Calu3 (cell line): ENCODE results near the gene STIMATE. TPM values are rescaled to one million over a fixed set of nuclear protein-coding genes. Genes with fewer than 3 reads are reported as not detected.

Experiments used
- BruUV-seq: library from RNA; stranded (reverse); fragments of 400-500 nt; replicated peaks from 2 replicates; lab custom pipeline; 2021; lab: Mats Ljungman, UMichigan
- CTCF ChIA-PET: fragments of 300-600 bp; sonication (Branson Sonifier 250); formaldehyde crosslinking; loops from one replicate; lab custom pipeline; 2022; ENCODE audit warnings: antibody characterized with exemption; lab: Charles Lee
- DNase-seq: peaks from one replicate; pipeline ENCODE4 v3.0.0; 2022
- H3K27ac Mint-ChIP-seq: one replicate; pipeline ENCODE4 v1.8.0; 2022; ENCODE audit warnings: mixed read lengths; ENCODE audit not compliant: unreplicated experiment
- H3K27me3 Mint-ChIP-seq: one replicate; pipeline ENCODE4 v1.8.0; 2022; ENCODE audit warnings: mixed read lengths; ENCODE audit not compliant: unreplicated experiment
- H3K36me3 Mint-ChIP-seq: one replicate; pipeline ENCODE4 v1.8.0; 2022; ENCODE audit warnings: mild to moderate bottlenecking, moderate library complexity, mixed read lengths; ENCODE audit not compliant: insufficient read depth, unreplicated experiment
- H3K4me1 Mint-ChIP-seq: one replicate; pipeline ENCODE4 v1.8.0; 2022; ENCODE audit warnings: mild to moderate bottlenecking, low read depth, mixed read lengths; ENCODE audit not compliant: unreplicated experiment
- H3K4me3 Mint-ChIP-seq: one replicate; pipeline ENCODE4 v1.8.0; 2022; ENCODE audit warnings: mild to moderate bottlenecking, low read depth, moderate library complexity, mixed read lengths; ENCODE audit not compliant: unreplicated experiment
- H3K9me3 Mint-ChIP-seq: one replicate; pipeline ENCODE4 v1.8.0; 2022; ENCODE audit warnings: low read depth, mixed read lengths; ENCODE audit not compliant: unreplicated experiment
- intact Hi-C: fragments of 100-400 bp; cut with micrococcal nuclease; formaldehyde crosslinking; loops from one replicate; pipeline ENCODE4 v1.10.0; 2022; ENCODE audit not compliant: unreplicated experiment
- total RNA-seq: library from RNA; stranded (reverse); gene quantifications from 2 replicates; pipeline ENCODE4 v1.2.3, GENCODE V29; 2022
- TF ChIP-seq, protein P1 (sequence below): fragments of 200-600 bp; IDR thresholded peaks from one replicate; pipeline ENCODE4 v1.8.0; 2022; ENCODE audit warnings: antibody characterized with exemption; ENCODE audit not compliant: unreplicated experiment

The STIMATE gene
- total RNA-seq, 1 experiment from 2014 or later, result 11.7 TPM

DNA sequence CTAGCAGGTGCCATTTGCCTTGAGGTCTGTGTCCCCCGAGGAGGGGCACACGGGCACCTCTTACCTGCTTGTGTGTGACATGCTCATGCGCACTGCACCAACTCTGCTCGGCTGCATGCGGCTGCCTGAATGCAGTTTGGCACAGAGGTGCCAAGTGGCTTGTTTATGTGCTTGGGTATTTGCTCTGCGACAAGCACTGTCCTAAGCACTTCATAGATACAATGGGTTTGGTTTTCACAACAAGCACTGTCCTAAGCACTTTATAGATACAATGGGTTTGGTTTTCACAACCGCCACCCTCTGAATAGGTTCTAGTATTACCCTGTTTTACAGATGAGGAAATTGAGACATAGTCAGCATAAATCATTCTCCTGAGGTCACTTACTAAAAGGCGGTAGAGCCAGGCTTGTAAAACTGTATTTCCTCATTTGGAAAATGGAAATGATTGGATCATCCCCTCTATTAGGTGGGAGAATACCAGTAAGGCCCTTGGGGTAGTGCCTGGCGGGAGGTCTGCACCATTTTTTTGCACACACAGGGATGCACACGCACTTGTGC lies 67.4 kb downstream of the STIMATE start:
- DNase-seq, result no peak
- H3K27ac Mint-ChIP-seq, result no peak overlapping the region
- no TSS peak for BruUV-seq
- CTCF ChIA-PET, result no interaction called here
- no peak overlapping the region for H3K4me3 Mint-ChIP-seq
- peaks cover 27% of the 10 kb centered on the region for H3K4me1 Mint-ChIP-seq
- H3K27me3 Mint-ChIP-seq, result no peaks in the 10 kb centered on the region
- TF ChIP-seq, protein P1, sequence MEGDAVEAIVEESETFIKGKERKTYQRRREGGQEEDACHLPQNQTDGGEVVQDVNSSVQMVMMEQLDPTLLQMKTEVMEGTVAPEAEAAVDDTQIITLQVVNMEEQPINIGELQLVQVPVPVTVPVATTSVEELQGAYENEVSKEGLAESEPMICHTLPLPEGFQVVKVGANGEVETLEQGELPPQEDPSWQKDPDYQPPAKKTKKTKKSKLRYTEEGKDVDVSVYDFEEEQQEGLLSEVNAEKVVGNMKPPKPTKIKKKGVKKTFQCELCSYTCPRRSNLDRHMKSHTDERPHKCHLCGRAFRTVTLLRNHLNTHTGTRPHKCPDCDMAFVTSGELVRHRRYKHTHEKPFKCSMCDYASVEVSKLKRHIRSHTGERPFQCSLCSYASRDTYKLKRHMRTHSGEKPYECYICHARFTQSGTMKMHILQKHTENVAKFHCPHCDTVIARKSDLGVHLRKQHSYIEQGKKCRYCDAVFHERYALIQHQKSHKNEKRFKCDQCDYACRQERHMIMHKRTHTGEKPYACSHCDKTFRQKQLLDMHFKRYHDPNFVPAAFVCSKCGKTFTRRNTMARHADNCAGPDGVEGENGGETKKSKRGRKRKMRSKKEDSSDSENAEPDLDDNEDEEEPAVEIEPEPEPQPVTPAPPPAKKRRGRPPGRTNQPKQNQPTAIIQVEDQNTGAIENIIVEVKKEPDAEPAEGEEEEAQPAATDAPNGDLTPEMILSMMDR, result no peak
- intact Hi-C loops, result no loop called here
- H3K9me3 Mint-ChIP-seq, result no peaks in the 10 kb centered on the region
- no peaks in the 10 kb centered on the region for H3K36me3 Mint-ChIP-seq

DNA sequence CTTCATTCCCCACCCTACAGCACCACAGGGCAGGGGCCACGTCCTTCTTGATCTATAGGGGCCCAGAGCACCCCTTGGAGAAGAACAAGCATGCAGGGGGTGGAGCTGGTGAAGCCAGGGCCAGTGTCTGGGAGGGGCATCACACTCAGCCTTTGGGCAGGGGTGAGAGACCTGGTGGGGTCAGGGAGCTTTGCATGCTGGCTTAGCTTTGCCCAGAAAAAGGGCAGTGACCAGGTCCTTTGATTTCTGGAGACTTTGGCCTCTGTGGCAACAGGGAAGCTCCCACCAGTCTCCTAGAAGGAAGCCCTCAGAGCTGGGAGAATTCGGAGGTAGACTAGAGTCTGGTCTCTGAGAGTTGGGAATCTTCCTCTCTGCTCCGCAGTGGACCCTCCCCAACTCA lies 67.9 kb downstream of the STIMATE start:
- Mint-ChIP-seq H3K4me3 (no peak overlapping the region), H3K4me1 (peaks cover 27% of the 10 kb centered on the region), H3K27me3 (no peaks in the 10 kb centered on the region), H3K36me3 (no peaks in the 10 kb centered on the region), H3K9me3 (no peaks in the 10 kb centered on the region), H3K27ac (no peak overlapping the region)
- TF ChIP-seq, protein P1, result no peak
- CTCF ChIA-PET, result no interaction called here
- DNase-seq, result no peak
- no TSS peak for BruUV-seq
- intact Hi-C loops, result no loop called here

DNA sequence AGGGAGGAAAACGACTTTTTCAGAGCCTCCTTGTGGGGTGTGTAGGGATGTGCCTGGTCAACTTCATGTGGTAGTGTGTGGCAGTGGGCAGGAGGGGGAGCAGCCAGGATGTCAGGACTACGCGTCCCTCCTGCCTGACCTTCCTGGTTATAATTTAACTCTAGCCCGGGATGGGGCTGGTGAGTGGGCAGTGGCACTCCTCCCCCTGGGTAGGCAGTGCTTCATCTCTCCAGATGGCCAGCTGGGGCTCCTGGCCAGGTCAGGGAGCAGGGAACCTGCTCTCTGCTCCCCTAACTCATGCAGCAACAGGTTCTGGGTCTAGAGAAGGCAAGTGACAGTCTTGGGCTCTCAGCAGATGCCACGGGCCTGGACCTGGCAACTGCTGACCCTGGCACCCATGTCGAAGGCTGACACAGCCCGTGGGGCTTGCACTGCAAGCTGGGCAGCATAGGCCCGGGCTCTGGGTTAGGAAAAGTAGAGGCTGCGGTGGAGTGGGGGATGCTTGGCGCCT lies 69.4 kb downstream of the STIMATE start:
- TF ChIP-seq, protein P1, result no peak
- intact Hi-C loops, result loop anchor here (2.0 kb wide), 1 partner anchor 85 kb away; no protein-coding TSS in a partner anchor
- H3K27ac Mint-ChIP-seq, result peak overlapping the region; percentile 74
- H3K27me3 Mint-ChIP-seq, result no peaks in the 10 kb centered on the region
- H3K4me1 Mint-ChIP-seq, result peaks cover 27% of the 10 kb centered on the region
- H3K4me3 Mint-ChIP-seq, result no peak overlapping the region
- CTCF ChIA-PET, result interaction anchor here (0.6 to 1.1 kb wide), 2 partner anchors 9 to 174 kb away, joined by 3 to 4 read pairs; no protein-coding TSS in a partner anchor
- DNase-seq, result peak; percentile 65
- BruUV-seq, result no TSS peak
- H3K36me3 Mint-ChIP-seq, result no peaks in the 10 kb centered on the region
- H3K9me3 Mint-ChIP-seq, result no peaks in the 10 kb centered on the region

DNA sequence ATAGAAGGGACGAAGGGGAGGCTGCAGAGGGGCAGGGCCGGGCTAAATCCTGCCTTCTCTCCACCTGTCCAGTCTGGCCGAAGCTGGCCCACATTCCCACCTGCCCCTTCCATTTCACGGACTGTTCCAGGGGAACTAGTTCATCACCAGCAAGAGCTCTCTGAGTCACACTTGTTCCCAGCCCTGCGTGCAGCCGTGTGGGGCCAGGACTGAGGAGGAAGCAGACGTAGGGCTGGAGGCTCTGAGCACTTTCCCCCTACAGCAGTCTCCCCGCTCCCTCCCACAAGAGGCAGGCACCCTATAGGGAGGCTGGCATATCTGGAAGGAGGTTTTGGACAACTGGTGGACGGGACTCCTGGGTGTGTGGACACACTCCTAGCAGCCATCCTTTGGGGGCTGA lies 69.9 kb downstream of the STIMATE start:
- peak overlapping the region; percentile 74 for H3K27ac Mint-ChIP-seq
- H3K4me3 Mint-ChIP-seq, result no peak overlapping the region
- no peaks in the 10 kb centered on the region for H3K9me3 Mint-ChIP-seq
- TF ChIP-seq, protein P1, result no peak
- H3K36me3 Mint-ChIP-seq, result no peaks in the 10 kb centered on the region
- DNase-seq, result peak; percentile 47
- no peaks in the 10 kb centered on the region for H3K27me3 Mint-ChIP-seq
- no TSS peak for BruUV-seq
- CTCF ChIA-PET, result interaction anchor here (1.1 kb wide), 1 partner anchor 10 kb away, joined by 3 read pairs; no protein-coding TSS in a partner anchor
- intact Hi-C loops, result loop anchor here (2.0 kb wide), 1 partner anchor 85 kb away; no protein-coding TSS in a partner anchor
- H3K4me1 Mint-ChIP-seq, result peaks cover 27% of the 10 kb centered on the region
